Stimulated activated CD8-positive, alpha-beta memory T cell treated with anti-CD3 and anti-CD28 coated beads, Interleukin-7, amount 100 ng/mL, for 48 hours (primary cell): Measurements from ENCODE around the gene NARF.
"Not testable (repeated sequence)": the region's sequence is repeated elsewhere in the genome, so short reads cannot be mapped to it uniquely, and the experiment has no call there.

Experiments
- DNase-seq, 2 donors: peaks; one replicate each; pipeline ENCODE4 v3.0.0-alpha.2; 2020; ENCODE audit warnings: low read depth in 1 of 2; ENCODE audit errors: extremely low read depth in 1 of 2

Gene NARF

DNA sequence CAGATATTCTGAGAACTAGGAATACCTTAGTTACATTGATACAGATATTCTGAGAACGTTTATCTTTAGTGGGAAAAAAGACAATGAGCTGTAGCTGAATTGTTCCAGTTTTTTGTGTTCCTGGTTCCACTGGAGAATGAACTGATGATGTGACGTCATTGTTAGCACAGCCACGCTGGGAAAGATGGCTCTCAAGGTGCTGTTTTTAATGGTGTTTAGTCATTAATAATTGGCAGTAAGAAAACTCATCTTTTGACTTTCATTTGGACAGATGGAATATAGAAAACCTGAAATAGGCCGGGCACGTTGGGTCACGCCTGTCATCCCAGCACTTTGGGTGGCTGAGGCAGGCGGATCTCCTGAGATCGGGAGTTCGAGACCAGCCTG, 71.4 kb downstream of the NARF start:
- DNase-seq: no peak

DNA sequence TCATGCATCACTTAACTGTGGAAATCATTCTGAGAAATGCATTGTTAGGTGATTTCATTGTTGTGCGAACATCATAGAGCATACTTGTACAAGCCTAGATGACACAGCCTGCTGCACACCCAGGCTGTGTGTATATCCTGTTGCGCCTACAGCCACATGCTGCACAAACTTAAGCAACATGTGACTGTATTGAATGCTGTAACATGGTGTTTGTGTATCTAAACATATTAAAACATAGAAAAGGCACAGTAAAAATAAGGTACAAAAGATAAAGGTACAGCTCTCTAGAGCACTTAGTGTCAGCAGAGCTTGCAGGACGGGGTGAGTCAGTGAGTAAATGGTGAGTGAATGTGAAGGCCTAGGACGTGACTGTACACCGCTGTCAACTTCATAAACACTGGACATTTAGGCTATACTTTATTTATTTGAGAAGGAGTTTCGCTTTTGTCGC, 72.9 kb downstream of the NARF start:
- DNase-seq: no peak

GRCh38 chr17:82534401-82534812, 75.9 kb downstream of the NARF start:
- DNase-seq: no peak

GRCh38 chr17:82536512-82537201, 78.1 kb downstream of the NARF start:
- no peak for DNase-seq

DNA sequence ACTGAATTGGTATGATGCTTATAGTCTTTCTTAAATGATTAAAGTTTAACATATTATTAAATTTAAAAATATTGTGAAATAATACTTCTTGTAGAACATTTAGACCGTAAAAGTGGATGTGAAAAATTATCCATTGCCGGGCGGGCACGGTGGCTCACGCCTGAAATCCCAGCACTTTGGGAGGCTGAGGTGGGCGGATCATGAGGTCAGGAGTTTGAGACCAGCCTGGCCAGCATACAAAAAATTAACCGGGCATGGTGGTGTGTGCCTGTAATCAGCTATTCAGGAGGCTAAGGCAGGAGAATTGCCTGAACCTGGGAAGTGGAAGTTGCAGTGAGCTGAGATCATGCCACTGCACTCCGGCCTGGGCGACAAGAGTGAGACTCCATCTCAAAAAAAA, 78.7 kb downstream of the NARF start:
- not testable (repeated sequence) for DNase-seq

GRCh38 chr17:82539076-82539475, 80.5 kb downstream of the NARF start:
- not testable (repeated sequence) for DNase-seq
